ENCODE results near the gene ATP6V0D1.
"Not testable (repeated sequence)": the region's sequence is repeated elsewhere in the genome, so short reads cannot be mapped to it uniquely, and the experiment has no call there.

ATP6V0D1 gene

GRCh38 chr16:67480833-67481560 lies at the start of gene ATP6V0D1:
TSS of gene ATP6V0D1 (minus strand) at chr16:67481157. CDS start at chr16:67481086, 71 bp downstream.
- peak; percentile 98 for DNase-seq

DNA sequence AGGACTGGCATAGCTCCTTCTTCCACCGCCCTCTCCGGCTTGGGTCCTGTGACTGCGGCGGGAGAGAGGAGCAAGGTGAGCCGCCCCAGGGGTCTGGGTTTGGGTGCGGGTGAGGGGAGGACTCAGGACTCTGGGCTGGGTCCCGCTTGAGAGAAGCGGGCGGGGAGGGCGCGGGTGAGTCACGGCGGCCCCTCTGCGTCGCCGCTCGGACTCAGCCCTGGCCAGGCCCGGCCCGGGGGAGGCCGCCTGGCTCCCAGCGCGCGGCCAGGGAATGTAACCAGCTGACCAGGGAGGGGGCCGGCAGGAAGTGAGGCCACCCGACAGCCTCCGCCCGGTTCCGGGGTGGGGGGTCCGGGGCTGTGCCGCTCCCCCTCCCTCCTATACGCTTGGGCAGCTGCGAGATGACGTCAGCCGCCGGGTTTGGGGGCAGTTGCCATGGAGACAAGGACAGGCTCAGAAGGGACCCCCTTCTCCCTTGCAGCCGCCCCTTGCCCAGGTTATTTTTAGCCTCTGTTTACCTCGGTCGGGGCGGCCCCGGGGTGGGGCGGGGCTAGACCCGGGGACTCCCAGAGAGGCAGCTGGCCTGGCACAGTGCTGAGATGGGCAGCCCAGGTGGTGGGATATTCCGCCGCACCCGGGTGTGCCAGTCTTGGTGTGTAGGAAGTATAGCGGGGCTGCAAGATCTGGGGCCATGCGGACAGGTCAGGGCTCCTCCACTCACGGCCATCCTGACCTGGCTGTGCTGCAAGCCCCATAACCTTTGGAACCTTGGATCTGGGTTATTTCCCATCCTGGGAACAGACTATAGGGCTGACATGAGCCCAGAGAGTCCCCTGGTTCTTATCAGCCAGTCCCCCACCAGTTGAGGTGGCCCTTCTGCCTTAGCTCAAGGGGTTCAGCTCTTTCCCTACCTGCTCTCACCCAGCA lies 49.3 kb upstream of the ATP6V0D1 start:
- no peak for DNase-seq

DNA sequence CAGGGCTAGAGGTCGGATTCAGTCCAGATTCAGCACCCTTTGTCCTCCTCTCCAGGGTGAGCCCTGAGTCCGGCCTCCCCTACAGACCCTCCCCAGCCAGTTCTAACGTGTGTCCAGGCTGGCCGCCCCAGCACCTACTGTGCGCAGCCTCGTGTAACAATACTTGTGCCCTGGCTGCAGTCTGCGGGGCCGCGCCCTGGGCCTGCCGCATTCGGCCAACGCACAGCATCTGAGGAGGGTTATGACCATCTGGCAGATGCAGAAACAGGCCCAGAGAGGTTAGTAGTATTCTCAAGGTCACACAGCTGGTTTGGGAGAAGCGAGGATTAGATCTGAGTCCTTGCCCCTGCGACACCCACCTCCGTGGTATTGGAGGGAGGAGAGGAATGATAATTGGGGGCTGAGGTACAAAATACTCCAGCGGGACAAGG lies 48.6 kb upstream of the ATP6V0D1 start:
- DNase-seq, result peak; percentile 49

GRCh38 chr16:67528870-67529581 lies 48.1 kb upstream of the ATP6V0D1 start:
- peak; percentile 82 for DNase-seq

- peak; percentile 70 for DNase-seq
Measured at GRCh38 chr16:67528222-67528869, 47.4 kb upstream of the ATP6V0D1 start, which contains the start of gene RIPOR1. TSS of gene RIPOR1 (plus strand) at chr16:67528829. CDS start at chr16:67538447, 9,618 bp downstream.

DNA sequence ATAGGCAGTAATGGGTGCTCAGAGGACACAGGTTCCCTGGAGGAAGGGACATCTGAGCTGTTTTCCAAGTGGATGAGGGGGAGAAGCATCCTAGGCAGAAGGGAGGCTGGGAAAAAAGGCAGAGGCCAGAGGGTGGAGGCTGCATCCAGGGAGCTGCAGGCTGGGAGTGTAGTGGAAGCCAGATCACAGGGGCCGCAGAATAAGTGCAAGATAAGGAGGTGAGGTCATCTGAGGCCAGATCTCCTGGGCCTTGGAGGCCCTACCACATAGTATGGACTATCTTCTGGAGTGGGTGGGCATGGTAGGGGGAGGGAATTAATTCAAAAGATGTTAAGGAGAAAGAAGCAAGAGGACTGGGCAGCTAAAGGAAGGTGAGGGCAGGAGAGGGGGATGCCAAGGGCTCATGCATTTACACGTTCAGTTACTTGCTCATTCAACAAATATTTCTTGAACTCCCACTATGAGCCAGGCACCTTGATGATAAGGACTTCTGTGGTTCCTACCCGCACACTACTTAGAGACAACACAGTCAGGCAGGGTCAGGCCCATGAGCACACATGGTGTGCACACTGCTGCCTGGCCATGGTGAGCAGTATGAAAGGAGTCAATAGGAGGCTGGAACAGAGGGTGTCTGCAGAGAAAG lies 45.3 kb upstream of the ATP6V0D1 start:
- no peak for DNase-seq

DNA sequence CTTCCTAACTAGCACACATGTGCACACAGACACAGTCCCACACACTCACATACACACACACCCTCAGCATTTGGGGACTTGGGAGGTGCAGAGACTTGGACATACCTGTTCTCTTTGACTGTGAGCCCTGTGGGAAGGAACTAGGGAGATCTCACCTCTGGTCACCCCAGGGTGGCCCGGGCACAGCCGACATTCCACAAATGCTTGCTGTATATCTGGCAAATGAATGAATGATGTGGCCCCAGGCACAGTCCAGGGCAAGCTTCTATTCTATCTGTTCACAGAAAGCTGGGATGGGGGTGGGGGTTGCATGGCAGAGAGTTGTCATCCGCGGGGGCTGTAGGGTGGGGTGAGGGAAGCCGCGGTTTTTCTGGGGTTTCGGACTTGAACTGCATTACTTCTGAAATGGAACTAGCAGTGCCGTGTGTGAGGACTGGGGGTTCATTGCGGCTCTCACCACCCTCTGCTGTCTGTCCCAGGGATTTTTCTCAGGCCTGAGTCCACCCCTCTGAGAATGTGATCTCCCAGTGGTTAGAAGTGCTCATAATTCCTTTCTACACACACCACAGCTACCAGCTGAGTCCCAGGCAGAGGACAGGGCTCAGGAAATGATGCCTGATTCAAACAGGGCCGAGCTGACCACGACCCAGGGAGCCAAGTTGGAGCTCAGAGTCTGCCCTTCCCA lies 44.4 kb upstream of the ATP6V0D1 start:
- no peak for DNase-seq

DNA sequence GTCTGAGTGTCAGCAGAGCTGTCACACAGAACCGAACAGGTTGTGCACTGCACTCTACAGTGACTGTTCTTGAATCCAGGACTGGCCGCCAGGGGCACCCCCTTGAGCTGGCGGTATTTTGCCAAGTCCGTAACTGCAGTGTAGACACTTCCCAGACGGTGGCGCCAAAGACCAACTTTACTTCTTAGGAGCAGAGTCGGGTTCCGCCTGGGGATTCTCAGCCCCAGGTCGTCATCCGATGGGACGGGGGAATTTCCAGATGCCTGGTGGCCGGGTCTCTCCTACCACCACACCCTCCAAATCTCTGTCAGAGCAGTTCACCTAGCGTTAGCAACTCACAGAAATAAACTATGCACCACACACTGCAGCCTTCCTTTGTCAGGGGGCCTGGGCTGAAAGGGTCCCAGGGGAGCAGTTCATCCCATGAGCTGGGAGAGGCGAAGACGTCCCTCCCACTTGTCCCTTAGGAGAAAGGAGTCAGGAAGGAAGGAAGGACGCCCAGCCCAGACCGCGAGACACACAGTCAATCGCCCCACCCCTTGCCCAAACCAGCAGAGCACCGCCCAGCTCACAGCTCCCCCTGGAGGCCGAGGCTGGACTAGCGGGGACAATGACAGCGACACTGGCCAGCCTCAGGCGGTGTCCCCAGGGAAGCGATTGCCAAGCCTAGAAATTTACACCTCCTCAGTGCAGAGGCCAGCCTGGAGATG lies 40.3 kb upstream of the ATP6V0D1 start:
- DNase-seq, result peak; percentile 98

GRCh38 chr16:67519242-67519641 lies 38.3 kb upstream of the ATP6V0D1 start:
- no peak for DNase-seq

DNA sequence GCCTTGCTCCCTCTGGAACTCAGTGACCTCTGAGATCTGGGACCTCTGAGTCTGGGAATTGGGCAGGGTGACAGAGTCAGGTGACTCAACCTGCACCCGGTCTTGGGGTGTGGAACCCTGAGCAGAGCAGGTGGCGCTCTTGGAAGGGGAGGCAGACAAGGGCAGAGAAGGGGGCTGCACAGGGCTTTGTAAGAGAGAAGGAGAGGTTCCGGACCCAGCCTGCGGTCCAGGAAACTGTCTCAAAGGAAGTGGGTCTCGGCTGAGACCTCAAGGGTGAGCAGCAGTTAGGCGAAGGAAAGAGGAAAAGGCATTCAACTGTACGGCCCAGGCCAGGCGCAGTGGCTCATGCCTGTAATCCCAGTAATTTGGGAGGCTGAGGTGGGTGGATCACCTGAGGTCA lies 37.7 kb upstream of the ATP6V0D1 start:
- no peak for DNase-seq

DNA sequence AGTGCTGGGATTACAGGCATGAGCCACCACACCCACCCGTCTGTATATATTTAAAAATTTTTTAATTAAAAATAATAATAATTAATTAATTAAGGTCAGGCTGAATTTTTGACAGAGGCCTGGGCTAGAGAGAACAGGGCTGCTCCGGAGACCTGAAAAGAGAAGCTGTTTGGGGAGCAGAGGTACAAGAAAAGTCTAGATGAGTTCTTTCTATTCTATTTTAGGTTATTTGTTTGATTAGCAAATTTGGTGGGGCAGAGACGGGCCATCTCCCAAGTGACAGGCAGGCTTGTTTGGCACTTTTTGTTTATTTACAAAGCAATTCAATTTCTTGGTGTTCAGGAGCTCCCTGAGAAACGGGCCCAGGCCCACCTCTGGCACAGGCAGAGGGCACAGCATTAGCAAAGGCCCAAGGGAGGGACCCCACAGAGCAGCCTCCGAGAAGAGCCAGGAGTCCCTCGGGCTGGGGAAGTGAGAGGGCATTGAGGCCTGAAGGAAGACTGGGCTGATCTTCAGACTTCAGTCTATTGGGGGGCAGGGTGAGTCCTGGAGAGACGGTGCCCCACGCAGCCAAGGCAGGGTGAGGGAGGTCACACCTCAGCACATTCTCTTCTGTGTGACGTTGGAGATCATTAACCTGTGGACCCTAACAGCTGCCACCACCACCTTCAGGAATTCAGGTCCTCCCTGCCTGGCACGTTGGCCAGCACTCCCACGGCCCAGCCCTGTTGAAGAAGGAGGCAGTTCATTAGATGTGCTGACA lies 36.9 kb upstream of the ATP6V0D1 start:
- DNase-seq, result no peak

- no peak for DNase-seq
Measured at GRCh38 chr16:67517155-67517445, 36.1 kb upstream of the ATP6V0D1 start.

DNA sequence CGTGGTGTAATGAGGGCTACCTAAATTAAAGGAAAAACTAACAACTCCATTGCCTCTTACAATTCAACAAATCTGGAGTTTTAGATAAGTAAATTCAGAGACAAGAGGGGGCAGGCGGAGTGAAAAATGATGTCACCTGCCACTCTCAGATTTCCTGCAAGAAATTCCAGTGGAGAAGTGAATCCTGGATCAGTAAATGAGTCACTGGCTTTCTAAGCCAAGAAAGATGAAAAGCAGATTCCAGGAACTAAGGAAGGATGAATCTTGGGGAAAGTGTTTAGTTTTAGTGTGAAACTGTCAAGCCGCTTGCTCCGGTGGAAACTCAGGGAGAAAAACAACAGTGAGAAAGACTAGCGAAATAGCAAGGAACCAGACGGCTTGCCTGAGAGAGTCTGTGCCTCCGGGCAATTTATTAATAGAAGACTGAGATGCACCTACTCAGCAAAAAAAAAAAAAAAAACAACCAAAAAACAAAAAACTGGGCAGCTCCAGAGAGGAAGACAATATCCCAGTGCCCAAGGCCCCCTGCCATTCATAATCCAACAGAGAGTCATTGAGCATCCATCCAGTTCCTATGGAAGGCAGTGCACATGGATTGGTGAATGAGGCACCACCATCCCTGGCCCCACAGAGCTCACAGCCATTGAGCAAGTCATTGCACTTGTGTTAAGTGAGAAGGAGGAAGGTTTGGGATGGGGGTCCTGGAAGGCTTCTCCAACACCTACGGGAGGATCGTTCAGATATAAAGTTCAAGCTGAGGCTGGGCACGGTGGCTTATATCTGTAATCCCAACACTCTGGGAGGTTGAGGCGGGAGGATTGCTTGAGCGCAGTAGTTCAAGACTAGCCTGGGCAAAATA lies 35.6 kb upstream of the ATP6V0D1 start:
- DNase-seq, result no peak

GRCh38 chr16:67514382-67514828 lies 33.4 kb upstream of the ATP6V0D1 start:
- peak; percentile 86 for DNase-seq

DNA sequence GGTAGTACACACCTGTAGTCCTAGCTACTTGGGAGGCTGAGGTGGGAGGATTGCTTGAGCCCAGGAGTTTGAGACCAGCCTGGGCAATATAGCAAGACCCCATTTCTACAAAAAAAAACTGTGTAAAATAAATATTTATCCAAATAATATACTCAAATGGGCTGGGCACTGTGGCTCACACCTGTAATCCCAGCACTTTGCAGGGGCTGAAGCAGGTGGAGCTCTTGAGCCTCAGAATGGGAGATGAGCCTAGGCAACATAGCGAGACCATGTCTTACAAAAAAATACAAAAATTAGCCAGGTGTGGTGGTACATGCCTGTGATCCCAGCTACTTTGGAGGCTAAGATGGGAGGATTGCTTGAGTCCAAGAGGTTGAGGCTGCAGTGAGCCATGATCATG lies 32.9 kb upstream of the ATP6V0D1 start:
- not testable (repeated sequence) for DNase-seq

DNA sequence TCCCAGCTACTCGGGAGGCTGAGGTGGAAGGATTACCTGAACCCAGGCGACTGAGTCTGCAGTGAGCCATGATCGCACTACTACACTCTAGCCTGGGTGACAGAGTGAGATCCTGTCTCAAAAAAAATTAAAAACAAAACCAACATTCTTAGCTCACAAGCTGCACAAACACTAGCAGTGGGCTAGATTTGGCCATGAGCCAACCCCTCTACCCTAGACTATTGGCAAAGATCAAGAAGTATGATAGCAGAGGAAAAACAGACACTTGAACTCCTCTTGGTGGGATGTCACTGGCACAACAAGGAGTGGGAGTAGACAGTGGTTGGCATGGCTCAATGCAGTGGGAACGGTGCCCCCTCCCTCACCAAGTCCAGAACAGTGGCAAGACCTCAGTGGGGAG lies 28.1 kb upstream of the ATP6V0D1 start:
- DNase-seq, result no peak

DNA sequence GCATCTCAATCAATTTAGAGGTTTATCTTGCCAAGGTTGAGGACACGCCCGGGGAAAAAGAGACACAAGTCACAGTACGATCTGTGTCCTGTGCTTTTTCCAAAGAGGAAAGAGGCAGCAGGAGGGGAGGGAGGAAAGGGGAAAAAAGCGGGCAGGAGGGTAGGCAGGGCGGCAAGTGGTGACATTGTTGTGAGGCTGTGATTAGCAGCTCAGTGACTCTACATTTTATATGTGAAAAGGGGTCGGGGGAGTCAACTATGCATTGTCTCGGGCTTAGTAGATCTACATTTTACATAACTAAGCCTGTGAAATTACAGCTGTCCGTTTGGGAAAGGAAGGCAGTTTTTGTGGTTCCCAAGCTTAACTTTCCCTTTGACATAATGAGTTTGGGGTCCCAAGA lies 25.5 kb upstream of the ATP6V0D1 start:
- no peak for DNase-seq

GRCh38 chr16:67504031-67505021 lies 23.4 kb upstream of the ATP6V0D1 start:
- DNase-seq, result no peak
